Ovary (tissue), 3 donors: ENCODE data around the gene KCNK7.

Experiments used
- EP300 ChIP-seq: sonication (generic); formaldehyde crosslinking; IDR thresholded peaks from one replicate; pipeline ENCODE4 v1.6.1; 2017; ENCODE audit warnings: antibody characterized with exemption
- TF ChIP-seq, protein P1 (sequence below), 3 donors: fragments of 450-650 bp in 2 of 3; fragments of 200-600 bp in 1 of 3; IDR thresholded peaks; one replicate each; pipeline versions ENCODE4 v1.5.1 to v1.8.0; 2016 to 2022; ENCODE audit warnings: antibody characterized with exemption in 3 of 3, mild to moderate bottlenecking in 1 of 3
- donor health status: DM: no; HTN: no; CAD: no.

DNA sequence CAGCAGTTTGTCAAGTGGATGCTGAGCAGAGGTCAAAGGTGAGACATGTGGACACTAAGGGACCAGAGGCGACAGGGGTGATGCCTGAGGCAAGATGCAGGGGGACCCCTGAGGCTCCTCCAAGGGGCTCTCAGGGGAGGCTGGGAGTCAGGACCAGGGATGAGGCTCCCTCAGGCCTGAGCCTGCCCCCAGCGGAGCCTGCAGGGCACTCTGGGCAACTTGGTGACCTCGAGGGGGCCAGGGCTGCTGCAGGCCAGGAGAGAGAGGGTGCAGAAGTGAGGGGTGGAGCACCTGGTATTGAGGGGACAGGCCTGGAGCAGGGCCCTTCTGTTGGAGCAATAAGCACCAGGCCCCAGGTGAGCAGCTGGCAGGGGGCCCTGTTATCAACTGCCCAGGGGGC lies 13.7 kb downstream of the KCNK7 start:
- TF ChIP-seq, protein P1, sequence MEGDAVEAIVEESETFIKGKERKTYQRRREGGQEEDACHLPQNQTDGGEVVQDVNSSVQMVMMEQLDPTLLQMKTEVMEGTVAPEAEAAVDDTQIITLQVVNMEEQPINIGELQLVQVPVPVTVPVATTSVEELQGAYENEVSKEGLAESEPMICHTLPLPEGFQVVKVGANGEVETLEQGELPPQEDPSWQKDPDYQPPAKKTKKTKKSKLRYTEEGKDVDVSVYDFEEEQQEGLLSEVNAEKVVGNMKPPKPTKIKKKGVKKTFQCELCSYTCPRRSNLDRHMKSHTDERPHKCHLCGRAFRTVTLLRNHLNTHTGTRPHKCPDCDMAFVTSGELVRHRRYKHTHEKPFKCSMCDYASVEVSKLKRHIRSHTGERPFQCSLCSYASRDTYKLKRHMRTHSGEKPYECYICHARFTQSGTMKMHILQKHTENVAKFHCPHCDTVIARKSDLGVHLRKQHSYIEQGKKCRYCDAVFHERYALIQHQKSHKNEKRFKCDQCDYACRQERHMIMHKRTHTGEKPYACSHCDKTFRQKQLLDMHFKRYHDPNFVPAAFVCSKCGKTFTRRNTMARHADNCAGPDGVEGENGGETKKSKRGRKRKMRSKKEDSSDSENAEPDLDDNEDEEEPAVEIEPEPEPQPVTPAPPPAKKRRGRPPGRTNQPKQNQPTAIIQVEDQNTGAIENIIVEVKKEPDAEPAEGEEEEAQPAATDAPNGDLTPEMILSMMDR (IDR thresholded peaks at IDR 0.05), result no peak
- no peak for TF ChIP-seq EP300
